Measurements from ENCODE around the gene CCDC171. TPM values are rescaled to one million over a fixed set of nuclear protein-coding genes. Genes with fewer than 3 reads are reported as not detected.

CCDC171 gene
- total and polyA plus RNA-seq, 2 experiments from 2014 or later, result 4.4 to 5.1 TPM

GRCh38 chr9:15521254-15521653, 31.6 kb upstream of the CCDC171 start:
- Histone ChIP-seq H3K9me2 (ENCODE audit: insufficient read depth) (no peaks in the 10 kb centered on the region), H3K4me2 (no peak overlapping the region), H3K27ac (ENCODE audit: low read depth) (no peak overlapping the region), H4K20me1 (replicated peaks; ENCODE audit: insufficient read depth) (no peaks in the 10 kb centered on the region), H2AFZ (no peak overlapping the region), H3K27me3 (ENCODE audit: insufficient read depth) (no peaks in the 10 kb centered on the region), H3K4me3 (no peak overlapping the region), H3K36me3 (ENCODE audit: insufficient read depth) (no peaks in the 10 kb centered on the region), H3F3A (replicated peaks; ENCODE audit: low read depth) (no peaks in the 10 kb centered on the region), H3K4me1 (ENCODE audit: insufficient read depth) (peaks cover 4% of the 10 kb centered on the region; the same call in 1 of the 2 replicates), H3K79me2 (replicated peaks; ENCODE audit: insufficient read depth) (no peaks in the 10 kb centered on the region)
- DNase-seq (ENCODE audit: low spot score) (no peak), ATAC-seq (no peak)
- Mint-ChIP-seq H3K36me3 (ENCODE audit: low read depth) (no peaks in the 10 kb centered on the region), H3K4me3 (no peak overlapping the region), H3K4me1 (peaks cover 5% of the 10 kb centered on the region; the same call in 2 of the 3 replicates), H3K27me3 (ENCODE audit: insufficient read depth, low read depth, poor library complexity) (no peaks in the 10 kb centered on the region), H3K9me3 (no peaks in the 10 kb centered on the region), H3K27ac (no peak overlapping the region)
- TF ChIP-seq JUNB (IDR thresholded peaks at IDR 0.05; ENCODE audit: unreplicated experiment) (no peak), ZNF462 (CRISPR knock-in tag; IDR thresholded peaks at IDR 0.05) (no peak)
- TF ChIP-seq, protein P1, sequence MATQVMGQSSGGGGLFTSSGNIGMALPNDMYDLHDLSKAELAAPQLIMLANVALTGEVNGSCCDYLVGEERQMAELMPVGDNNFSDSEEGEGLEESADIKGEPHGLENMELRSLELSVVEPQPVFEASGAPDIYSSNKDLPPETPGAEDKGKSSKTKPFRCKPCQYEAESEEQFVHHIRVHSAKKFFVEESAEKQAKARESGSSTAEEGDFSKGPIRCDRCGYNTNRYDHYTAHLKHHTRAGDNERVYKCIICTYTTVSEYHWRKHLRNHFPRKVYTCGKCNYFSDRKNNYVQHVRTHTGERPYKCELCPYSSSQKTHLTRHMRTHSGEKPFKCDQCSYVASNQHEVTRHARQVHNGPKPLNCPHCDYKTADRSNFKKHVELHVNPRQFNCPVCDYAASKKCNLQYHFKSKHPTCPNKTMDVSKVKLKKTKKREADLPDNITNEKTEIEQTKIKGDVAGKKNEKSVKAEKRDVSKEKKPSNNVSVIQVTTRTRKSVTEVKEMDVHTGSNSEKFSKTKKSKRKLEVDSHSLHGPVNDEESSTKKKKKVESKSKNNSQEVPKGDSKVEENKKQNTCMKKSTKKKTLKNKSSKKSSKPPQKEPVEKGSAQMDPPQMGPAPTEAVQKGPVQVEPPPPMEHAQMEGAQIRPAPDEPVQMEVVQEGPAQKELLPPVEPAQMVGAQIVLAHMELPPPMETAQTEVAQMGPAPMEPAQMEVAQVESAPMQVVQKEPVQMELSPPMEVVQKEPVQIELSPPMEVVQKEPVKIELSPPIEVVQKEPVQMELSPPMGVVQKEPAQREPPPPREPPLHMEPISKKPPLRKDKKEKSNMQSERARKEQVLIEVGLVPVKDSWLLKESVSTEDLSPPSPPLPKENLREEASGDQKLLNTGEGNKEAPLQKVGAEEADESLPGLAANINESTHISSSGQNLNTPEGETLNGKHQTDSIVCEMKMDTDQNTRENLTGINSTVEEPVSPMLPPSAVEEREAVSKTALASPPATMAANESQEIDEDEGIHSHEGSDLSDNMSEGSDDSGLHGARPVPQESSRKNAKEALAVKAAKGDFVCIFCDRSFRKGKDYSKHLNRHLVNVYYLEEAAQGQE (IDR thresholded peaks at IDR 0.05; ENCODE audit: unreplicated experiment), result no peak

All from GM23338 (cell line).